ENCODE measurements around the gene C7orf25. TPM values are rescaled to one million over a fixed set of nuclear protein-coding genes. Genes with fewer than 3 reads are reported as not detected.
"Not testable (repeated sequence)": the region's sequence is repeated elsewhere in the genome, so short reads cannot be mapped to it uniquely, and the experiment has no call there.

Gene C7orf25
- total RNA-seq, 1 donor from 2014 or later: 9.5 TPM

DNA sequence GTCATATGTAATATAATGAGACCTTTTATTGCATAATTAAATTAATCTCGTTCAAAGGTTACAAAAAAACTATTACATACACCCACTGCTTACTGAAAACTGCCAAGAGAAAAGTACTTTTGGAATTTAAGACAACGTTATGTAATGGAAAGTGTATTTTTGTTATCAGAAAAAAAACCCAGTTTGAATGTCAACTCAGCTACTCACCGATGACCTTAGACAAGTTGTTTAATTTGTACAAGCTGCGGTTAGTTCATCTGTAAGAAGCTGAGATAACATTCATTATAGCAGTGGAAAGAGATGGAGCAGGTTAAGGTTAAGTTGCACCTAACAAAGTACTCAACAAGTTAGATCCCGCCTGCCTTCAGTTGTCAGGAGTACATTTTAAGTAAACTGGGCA is 19.0 kb upstream of the C7orf25 start:
- DNase-seq (ENCODE audit: extremely low read depth, low read depth, low spot score): no peak

DNA sequence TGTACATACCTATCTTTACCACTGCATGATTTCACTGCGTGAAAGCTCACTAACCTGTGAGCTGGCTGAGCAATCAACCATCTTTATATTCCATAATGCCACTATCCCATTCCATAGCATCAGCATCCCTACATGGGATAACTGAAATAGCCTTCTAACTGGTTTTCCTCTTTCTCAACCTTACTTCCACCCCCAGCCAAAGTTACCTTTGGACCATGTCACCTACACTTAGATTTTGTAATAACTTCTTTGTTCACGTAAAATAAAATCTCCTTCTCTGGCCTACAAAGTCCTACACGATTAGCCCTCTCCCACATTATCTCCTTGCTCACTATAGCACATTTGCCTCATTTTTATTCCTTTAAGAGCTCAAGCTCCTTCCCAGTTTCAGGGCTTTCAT is 17.6 kb upstream of the C7orf25 start:
- DNase-seq (ENCODE audit: extremely low read depth, low read depth, low spot score): no peak

DNA sequence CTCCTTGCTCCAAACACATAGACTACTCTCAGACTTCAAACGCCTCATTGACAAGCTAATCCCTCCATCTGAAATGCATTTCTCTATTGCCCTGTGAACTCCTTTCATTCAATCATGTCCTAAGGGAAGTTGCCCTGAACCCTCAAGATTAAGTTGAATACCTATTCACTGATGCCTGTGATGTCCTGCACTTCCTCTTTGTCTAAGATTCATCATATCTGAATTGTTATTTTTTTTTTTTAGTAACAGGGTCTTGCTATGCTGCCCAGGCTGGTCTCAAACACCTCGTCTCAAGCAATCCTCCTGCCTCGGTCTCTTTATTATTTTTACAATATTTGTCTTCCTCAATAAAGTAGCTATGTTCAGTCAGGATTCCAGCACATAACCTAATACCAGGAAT is 16.9 kb upstream of the C7orf25 start:
- no peak for DNase-seq (ENCODE audit: extremely low read depth, low read depth, low spot score)

DNA sequence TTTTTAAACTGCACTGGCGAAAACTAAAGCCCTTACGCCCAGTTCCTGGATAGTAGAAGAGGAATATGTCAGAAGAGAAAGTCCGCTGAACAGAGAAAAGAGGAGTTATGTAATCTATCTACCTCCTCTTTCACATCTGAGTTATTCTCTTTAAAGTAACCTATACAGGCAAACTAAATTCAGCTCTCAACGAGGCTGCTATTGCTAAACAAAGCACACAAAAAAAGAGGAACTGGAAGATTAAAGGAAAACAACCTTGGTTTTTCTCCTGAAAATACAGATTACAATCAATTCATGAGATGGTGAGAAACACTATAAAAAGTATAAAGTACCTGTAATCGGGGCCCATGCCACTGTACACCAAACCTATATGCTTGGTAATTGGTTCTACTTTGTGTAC is 14.3 kb upstream of the C7orf25 start:
- no peak for DNase-seq (ENCODE audit: extremely low read depth, low read depth, low spot score)

DNA sequence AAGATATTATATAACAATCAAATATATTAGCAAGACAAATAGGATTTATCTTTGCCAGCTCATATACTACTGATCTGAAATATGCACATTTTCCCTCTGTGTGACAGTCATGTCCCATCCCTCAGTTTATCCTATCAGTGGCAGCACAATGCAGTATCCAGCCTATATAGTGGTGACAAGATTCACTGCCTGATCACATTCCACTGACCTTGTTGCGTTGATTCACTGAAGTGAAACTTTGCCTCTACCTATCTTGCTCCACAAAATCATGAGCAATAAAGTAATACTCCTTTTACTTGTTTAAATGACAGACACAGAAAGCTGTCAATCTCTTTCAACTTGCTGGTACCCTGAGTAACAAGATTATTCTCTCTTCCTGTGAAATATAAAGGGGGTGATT is 13.8 kb upstream of the C7orf25 start:
- DNase-seq (ENCODE audit: extremely low read depth, low read depth, low spot score): no peak

DNA sequence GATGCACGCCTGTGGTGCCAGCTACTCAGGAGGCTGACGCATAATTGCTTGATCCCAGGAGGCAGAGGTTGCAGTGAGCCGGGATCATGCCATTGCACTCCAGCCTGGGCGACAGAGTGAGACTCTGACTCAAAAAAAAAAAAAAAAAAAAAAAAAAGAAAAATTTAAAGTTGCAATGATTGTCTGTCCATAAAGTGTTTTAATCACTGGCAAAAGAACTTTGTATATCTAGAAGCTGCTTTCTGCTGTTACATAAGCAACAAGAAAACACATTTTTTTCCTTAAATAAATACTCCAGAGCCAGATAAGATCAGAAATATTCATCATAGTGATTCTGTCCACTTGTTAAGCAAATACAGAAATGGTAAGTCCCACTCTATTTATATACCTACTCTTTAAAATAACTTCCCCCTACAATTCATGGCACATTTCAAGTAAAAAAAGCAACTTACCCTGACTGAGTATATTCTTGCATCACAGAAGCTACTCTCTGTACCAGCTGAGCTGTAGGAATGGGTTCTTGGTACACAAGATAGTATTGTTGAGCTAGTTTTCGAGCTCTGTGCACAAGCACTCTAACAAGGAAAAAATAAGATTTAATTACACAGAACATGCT is 12.5 kb upstream of the C7orf25 start:
- no peak for DNase-seq (ENCODE audit: extremely low read depth, low read depth, low spot score)

DNA sequence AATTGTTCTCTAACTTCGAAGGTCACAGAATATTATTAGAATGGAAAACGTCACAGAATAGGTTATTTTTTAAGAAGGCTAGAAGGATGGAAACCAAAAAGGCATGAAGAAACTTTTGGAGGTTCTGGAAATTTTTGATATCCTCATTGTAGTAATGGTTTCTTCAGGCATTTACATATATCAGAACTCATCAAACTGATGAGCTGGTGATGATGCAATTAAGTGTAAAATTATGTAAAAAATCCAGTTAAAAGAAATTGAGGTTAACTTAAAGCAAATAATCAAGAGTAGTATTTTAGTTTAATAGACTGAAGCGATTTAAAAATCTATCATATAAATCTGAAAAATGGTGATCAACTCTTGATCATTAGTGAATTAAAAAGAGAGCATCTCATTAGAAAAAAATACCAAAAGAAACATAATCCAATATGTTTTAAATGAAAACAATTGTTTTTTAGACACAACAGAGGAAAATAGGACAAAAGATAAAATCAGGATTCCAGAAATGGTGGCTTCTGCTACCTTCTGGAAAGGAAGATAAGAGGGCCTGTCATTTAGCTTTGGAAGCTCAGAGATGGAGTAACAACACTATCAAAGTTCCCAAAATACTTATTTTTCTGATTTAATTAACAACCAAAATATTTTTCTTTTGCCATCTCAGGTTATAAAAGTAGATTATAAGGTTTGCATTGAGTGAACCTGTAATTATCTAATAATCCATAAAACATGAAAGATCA is 10.3 kb upstream of the C7orf25 start:
- DNase-seq (ENCODE audit: extremely low read depth, low read depth, low spot score): no peak

DNA sequence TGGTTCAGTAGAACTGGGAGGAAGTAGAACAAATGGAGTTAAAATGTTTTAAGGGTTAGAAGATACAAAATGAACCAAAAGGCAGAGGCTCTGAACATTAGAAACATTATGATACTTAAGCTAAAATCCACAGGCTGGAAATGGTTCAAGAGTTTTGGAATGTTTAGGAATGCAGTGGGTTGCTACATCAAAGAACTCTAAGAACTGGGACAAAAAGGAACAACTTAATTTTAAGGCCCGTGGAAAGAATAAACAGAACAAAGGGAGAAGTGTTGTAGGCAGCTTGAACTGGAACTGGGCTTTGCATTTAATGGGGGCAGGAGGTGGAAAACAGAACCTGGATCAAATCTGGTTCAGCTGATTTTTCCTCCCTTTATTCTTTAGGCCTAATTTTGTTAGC is 3.5 kb upstream of the C7orf25 start:
- DNase-seq (ENCODE audit: extremely low read depth, low read depth, low spot score): no peak

DNA sequence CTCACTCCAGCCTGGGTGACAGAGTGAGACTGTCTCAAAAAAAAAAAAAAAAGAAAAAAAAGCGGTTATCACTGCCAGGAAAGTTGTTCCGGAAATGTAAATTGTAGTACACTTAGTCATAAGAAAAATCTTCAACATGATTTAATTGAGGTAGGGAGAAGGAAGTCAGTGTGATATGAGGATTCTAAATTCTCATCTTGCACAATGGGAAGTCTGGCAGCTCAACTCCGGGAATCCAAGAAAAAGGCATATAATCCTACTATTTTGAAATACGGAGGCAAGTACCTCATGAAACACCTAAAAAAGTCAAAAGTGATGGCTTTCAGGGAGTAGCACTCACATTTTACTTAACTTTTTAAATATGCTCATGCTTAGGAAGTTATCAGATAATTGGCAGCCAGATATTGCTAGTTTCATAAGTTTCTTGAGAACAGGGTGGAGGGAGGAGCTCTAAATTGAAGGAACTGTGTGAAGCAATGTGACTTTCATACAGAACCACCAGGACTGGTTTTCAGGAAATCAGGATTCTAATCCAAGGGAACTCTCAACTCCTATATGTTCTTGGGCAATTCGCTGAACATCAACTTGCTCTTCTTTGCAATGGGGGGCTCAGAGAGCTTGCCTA is 2.7 kb upstream of the C7orf25 start:
- no peak for DNase-seq (ENCODE audit: extremely low read depth, low read depth, low spot score)

DNA sequence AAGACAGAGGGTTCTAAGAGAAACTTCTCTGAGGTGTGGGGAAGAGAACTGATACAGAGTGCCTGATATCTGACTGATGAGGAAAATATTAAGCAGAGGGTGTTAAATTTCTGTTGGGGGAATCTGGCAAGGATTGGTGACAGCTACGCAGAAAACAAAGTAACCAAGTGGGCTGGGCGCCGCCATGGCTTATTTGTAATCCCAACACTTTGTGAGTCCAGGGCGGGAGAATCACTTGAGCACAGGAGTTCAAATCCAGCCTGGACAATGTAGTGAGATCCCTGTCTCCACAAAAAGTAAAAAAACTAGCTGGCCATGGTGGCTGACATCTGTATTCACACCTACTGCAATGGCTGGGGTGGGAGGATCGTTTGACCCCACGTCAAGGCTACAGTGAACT is 2.1 kb upstream of the C7orf25 start:
- no peak for DNase-seq (ENCODE audit: extremely low read depth, low read depth, low spot score)

DNA sequence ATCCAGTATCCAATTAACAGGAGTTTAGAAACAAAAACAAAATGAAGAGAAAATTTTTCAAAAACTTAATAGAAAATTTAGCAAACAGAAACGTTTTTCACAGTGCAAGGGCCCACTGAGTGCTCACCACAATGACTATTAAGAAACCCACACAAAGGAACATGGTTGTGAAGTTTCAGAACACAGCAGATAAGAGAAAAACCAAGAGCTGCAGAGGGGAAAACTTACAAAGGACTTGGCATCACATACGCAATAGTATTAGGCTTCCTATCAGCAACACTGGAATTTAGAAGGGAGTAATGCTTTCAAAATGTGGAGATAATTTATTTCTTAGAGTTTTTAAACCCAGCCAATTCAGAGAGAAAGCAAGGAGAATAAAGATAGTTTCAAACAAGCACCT is 1.7 kb upstream of the C7orf25 start:
- no peak for DNase-seq (ENCODE audit: extremely low read depth, low read depth, low spot score)

DNA sequence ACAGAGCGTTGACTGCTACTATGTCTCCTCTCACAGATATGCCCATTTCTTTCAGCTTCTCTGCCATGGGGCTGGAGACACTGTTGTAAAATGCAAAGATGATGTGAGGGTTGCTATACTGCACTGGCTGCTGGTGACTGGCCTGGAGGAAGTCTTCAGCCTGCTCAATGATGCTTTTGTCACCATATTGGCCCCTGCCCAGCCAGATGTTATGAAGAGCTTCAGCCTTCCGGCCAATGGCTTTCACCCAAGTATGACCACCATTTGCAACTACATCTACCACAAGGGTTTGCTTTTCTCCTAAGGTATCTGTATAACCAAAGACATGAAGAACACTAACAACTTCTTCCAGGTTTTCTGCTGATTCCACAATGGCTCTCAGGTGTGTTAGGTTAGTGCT is 1.6 kb downstream of the C7orf25 start:
- DNase-seq (ENCODE audit: extremely low read depth, low read depth, low spot score): no peak

DNA sequence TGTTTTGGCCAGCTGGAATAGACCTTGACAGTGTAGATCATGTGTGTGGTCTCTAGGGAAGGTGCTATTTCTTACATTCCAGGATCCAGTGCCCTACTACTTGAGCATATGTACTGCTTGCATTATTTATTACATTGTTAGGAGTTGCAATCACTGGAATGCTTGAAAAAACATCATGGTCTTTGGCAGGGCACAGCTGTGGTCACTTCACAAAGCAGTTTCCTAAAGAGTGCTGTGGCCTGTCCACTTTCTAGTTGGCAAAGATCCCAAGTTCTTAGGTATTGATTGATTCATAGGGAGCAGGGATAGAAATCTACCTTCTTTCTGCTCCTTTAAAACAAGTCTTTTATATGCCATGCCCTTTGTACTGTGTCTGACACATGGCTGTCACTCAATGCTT is 4.6 kb downstream of the C7orf25 start:
- DNase-seq (ENCODE audit: extremely low read depth, low read depth, low spot score): no peak

DNA sequence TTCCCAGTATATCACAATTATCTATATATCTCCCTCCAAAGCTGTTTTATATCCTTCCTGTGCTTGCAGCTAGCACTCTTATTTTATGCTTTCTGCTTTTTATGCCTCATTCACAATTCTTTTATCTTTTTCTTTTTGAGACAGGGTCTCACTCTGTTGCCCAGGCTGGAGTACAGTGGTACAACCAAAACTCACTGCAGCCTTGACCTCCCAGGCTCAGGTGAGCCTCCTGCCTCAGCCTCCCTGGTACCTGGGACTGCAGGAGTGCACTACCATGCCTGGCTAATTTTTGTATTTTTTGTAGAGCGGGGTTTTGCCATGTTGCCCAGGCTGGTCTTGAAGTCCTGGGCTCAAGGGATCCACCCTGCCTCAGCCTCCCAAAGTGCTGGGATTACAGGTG is 5.7 kb downstream of the C7orf25 start:
- DNase-seq (ENCODE audit: extremely low read depth, low read depth, low spot score): no peak

DNA sequence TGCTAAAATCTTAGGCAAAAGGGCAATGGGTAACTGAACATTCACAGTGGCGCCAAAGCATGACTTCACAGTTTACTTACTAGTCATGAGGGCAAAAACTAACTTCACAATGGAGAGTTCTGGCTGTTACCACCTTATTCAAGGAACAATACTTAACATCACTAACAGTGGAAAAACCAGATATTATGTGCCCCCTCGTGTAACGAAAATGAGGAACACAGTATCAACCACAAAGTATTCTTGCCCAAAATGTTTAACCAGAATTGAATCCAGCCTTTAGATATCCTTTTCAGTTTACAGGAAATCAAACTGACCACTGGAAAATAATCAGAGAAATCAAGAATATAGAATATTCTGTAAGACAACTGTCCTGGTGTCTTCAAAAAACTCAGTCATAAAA is 9.5 kb downstream of the C7orf25 start:
- DNase-seq (ENCODE audit: extremely low read depth, low read depth, low spot score): no peak

DNA sequence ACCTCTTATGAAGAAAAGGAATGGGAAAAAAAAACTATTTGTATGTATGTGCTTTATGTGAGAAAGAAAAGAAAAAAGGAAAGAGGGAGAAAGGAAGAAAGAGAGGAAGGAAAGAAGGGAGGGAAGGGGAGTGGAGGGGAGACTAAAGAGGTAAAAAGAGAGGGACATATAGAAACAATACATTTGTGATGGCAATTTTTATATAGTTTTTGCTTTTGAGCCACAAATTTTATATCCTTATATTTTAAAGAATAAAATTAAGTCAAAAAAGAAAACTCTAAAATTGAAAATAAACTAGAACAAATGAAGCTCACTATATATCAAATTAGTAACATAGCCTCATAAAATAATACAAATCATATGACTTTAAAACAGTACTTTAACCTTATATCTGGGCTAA is 11.0 kb downstream of the C7orf25 start:
- DNase-seq (ENCODE audit: extremely low read depth, low read depth, low spot score): no peak

DNA sequence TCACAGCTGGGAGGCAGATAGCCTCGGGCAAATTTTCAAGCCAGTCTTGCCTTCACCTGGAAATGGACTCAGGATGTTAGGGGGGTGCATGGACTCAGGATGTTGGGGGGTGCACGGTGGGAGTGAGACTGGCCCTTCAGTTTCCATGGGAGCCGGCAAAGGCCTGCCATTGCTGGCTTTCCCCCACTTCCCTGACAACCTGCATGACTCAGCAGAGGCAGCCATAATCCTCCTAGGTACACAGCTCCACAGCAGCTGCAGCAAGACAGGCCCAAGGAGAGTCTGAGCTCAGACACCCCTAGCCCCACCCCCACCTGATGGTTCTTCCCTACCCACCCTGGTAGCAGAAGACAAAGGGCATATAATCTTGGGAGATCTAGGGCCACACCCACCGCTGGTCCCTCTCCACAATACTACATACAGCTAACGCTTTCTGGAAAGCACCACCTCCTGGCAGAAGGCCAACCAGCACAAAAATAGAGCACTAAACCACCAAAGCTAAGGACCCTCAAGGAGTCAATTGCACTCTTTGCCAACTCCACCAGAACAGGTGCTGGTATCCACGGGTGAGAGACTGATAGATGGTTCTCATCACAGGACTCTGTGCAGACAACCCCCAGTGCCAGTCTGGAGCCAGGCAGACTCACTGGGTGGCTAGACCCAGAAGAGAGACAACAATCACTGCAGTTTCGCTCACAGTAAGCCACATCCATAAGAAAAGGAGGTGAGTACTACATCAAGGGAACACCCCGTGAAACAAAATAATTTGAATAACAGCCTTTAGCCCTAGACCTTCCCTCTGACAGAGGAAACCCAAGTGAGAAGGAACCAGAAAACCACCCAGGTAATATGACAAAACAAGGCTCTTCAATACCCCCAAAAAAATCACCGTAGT is 18.3 kb downstream of the C7orf25 start:
- DNase-seq (ENCODE audit: extremely low read depth, low read depth, low spot score): no peak

DNA sequence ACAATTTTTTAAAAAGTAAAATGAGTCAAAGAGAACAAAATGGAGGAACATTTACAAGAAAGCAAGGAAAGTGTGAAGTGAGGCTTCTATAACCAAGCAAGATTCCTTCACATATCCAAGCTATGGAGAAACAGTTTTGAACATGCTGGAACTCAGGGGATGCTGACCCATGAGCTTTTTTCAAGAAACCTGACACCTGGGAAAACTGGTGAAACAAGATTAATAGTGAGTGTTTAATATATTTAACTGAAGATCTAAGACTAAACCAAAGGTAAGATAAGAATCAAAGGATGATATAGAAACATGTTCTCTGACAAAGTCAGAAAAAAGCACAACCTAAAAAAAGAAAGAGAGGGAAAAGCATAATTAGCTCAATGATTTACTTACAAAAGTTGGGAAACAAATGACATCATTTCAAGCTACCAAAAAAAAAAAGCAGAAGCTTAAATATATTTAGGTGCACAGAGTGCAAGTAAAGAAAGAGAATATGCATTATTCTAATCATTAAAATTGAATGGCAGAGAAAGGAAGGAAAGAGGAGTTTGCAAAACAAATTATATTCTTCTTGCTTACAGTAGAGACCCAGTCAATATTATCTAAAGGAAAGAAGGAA is 24.9 kb downstream of the C7orf25 start:
- no peak for DNase-seq (ENCODE audit: extremely low read depth, low read depth, low spot score)

DNA sequence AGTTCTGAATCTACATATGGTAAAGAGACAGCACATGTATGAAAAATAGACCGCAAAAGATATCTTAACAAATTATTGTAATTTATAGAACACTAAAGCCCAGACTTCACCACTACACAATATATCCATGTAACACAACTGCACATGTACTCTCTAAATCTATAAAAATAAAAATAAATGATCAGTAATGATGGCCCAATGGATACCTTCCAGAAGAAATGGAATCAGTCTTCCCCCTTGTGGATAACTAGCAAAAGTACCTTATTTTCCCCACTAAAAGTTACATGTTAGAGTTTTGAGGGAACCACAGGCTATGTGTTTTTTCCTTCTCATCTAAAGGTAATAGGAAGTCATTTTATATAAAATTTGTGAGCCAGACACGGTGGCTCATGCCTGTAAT is 25.7 kb downstream of the C7orf25 start:
- DNase-seq (ENCODE audit: extremely low read depth, low read depth, low spot score): no peak

DNA sequence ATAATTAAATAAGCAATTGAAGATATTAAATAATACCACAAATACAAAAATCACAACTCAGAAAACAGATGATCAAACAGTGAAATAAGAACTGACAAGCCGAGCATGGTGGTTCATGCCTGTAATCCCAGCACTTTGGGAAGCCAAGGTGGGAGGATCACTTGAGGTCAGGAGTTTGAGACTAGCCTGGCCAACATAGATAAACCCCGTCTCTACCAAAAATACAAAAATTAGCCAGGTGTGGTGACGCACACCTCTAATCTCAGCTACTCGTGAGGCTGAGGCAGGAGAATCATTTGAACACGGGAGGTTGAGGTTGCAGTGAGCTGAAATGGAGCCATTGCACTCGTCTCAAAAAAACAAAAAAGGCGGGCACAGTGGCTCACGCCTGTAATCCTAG is 26.7 kb downstream of the C7orf25 start:
- DNase-seq (ENCODE audit: extremely low read depth, low read depth, low spot score): not testable (repeated sequence)

DNA sequence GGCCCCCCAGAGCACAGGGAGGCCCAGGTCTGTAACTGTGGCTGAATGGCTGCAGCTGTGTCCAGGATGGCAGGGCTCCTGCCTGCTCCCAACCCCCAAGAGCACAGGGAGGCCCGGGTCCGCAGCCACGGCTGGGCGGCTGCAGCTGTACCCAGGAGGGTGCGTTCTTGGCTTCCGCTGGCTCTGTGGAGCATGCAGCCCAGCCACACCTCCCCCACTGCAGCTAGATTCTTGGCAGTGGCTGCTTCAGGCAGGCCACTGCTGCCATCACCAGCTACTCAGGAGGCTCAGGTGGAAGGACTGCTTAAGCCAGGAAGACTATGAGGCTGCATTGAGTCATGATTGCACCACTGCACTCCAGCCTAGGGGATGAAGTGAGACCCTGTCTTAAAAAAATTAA is 27.9 kb downstream of the C7orf25 start:
- DNase-seq (ENCODE audit: extremely low read depth, low read depth, low spot score): no peak

Data from glomerular endothelial cell (primary cell).